GM19193 (cell line): ENCODE data around the gene CDHR2.

Experiments
- POLR2A ChIP-seq: IDR thresholded peaks from 4 replicates; pipeline ENCODE4 v1.6.1; 2011; ENCODE audit not compliant: insufficient read depth, insufficient read length; ENCODE audit errors: extremely low read depth

Gene CDHR2

GRCh38 chr5:176627582-176627981, 78.4 kb downstream of the CDHR2 start:
- TF ChIP-seq POLR2A = no peak

GRCh38 chr5:176628406-176629228, 79.5 kb downstream of the CDHR2 start:
- no peak for TF ChIP-seq POLR2A

- TF ChIP-seq POLR2A = no peak
Observed at GRCh38 chr5:176629317-176629852, 80.2 kb downstream of the CDHR2 start.

GRCh38 chr5:176629853-176630680, 80.9 kb downstream of the CDHR2 start, which contains the start of the genes EIF4E1B and SNCB:
Gene EIF4E1B (plus strand): TSS chr5:176630675. CDS start chr5:176642788, 12,113 bp downstream.
Gene SNCB (minus strand): TSS chr5:176630534. CDS start chr5:176629654, 880 bp downstream.
- no peak for TF ChIP-seq POLR2A

GRCh38 chr5:176630681-176631222, 81.6 kb downstream of the CDHR2 start:
- no peak for TF ChIP-seq POLR2A

- TF ChIP-seq POLR2A = no peak
Observed at GRCh38 chr5:176631383-176632200, 82.5 kb downstream of the CDHR2 start.

GRCh38 chr5:176632745-176633144, 83.6 kb downstream of the CDHR2 start:
- no peak for TF ChIP-seq POLR2A

GRCh38 chr5:176633598-176633997, 84.5 kb downstream of the CDHR2 start:
- TF ChIP-seq POLR2A = no peak

GRCh38 chr5:176636426-176636825, 87.3 kb downstream of the CDHR2 start:
- no peak for TF ChIP-seq POLR2A

GRCh38 chr5:176637556-176637955, 88.4 kb downstream of the CDHR2 start:
- no peak for TF ChIP-seq POLR2A

GRCh38 chr5:176638437-176638836, 89.3 kb downstream of the CDHR2 start:
- no peak for TF ChIP-seq POLR2A

GRCh38 chr5:176639208-176639607, 90.1 kb downstream of the CDHR2 start:
- no peak for TF ChIP-seq POLR2A

- TF ChIP-seq POLR2A = no peak
Observed at GRCh38 chr5:176639981-176640380, 90.8 kb downstream of the CDHR2 start.

- TF ChIP-seq POLR2A = no peak
Observed at GRCh38 chr5:176640616-176641015, 91.5 kb downstream of the CDHR2 start.

- no peak for TF ChIP-seq POLR2A
Observed at GRCh38 chr5:176642675-176643490, 93.7 kb downstream of the CDHR2 start.
